Activated CD8-positive, alpha-beta T cell treated with anti-CD3 and anti-CD28 coated beads for 36 hours (primary cell): ENCODE data around the gene CALCOCO2. TPM values are rescaled to one million over a fixed set of nuclear protein-coding genes. Genes with fewer than 3 reads are reported as not detected.
"Not testable (repeated sequence)": the region's sequence is repeated elsewhere in the genome, so short reads cannot be mapped to it uniquely, and the experiment has no call there.

Experiments used
- ATAC-seq: fragments of 200-7000 bp; cut with Tn5 transposase; one replicate; pipeline ENCODE4 v1.10.0; 2021; ENCODE audit warnings: mild to moderate bottlenecking, moderate library complexity
- CTCF ChIA-PET: fragments of 350-600 bp; sonication (Branson Sonifier 250); formaldehyde crosslinking; loops from one replicate; lab custom pipeline; 2021; ENCODE audit warnings: antibody characterized with exemption; lab: Charles Lee
- POLR2A ChIA-PET: fragments of 350-600 bp; sonication (Branson Sonifier 250); formaldehyde crosslinking; loops from one replicate; lab custom pipeline; 2021; ENCODE audit warnings: antibody characterized with exemption; lab: Charles Lee
- DNase-seq: peaks from one replicate; pipeline ENCODE4 v3.0.0-alpha.2; 2020
- H3K27ac Mint-ChIP-seq: one replicate; pipeline ENCODE4 v1.8.0; 2021; ENCODE audit warnings: mild to moderate bottlenecking, mixed read lengths
- H3K27me3 Mint-ChIP-seq: one replicate; pipeline ENCODE4 v1.8.0; 2021; ENCODE audit warnings: mixed read lengths
- H3K36me3 Mint-ChIP-seq: one replicate; pipeline ENCODE4 v1.8.0; 2021; ENCODE audit warnings: low read depth, mixed read lengths
- H3K4me1 Mint-ChIP-seq: one replicate; pipeline ENCODE4 v1.8.0; 2021; ENCODE audit warnings: low read depth, mixed read lengths
- H3K4me3 Mint-ChIP-seq: one replicate; pipeline ENCODE4 v1.8.0; 2021; ENCODE audit warnings: mild to moderate bottlenecking, moderate library complexity, mixed read lengths
- H3K9me3 Mint-ChIP-seq: one replicate; pipeline ENCODE4 v1.8.0; 2021; ENCODE audit warnings: mixed read lengths
- intact Hi-C: fragments of 100-400 bp; cut with micrococcal nuclease; formaldehyde crosslinking; loops from one replicate; pipeline ENCODE4 v1.10.0; 2022
- total RNA-seq, 2 experiments: library from RNA; stranded (reverse); gene quantifications; one replicate each; pipeline ENCODE4 v1.2.3, GENCODE V29; 2021
- TF ChIP-seq, protein P1 (sequence below): fragments of 200-600 bp; IDR thresholded peaks from one replicate; pipeline ENCODE4 v1.8.0; 2022; ENCODE audit warnings: antibody characterized with exemption, mild to moderate bottlenecking

Gene CALCOCO2
- total RNA-seq, 2 experiments from 2014 or later: 69.2 to 73.1 TPM

DNA sequence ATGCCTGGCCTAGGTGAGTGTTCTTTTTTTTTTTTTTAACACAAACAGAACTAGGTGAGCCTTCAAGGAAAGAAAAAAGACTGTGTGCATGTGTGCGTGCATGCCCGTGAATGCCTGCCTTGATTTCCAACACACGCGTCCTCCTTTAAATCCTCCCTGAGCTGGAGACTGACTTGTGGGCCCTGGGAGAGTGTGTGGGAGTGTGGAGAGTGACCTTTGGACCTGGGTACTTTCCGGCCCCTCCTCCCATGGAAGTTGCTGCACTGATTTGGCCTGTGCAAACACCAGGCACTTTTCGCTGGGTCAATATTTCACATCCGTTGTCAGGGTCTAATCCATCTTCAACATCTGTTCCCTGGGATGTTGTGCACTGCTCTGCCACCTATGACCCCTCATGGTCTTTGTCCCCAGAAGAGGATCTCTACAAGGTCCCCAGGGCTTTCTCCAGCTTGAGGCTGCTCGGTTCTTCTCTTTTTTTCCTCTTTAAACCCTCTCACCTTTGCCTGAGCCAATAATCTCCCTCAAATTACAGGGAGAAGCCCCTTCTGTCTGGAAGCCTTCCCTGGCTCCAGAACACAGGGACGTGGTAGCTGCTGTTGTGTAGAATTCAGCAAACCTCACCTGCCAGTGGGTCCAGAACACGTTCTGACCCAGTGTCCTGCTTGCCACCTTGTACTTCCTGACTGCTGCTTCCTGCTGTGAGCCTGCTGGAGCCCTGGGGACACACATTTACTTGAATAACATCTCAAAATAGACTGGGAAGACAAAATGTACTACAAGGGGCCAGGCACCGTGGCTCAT lies 40.9 kb downstream of the CALCOCO2 start:
- ATAC-seq (no peak), DNase-seq (no peak)
- intact Hi-C loops: no loop called here
- Mint-ChIP-seq H3K36me3 (no peaks in the 10 kb centered on the region), H3K9me3 (no peaks in the 10 kb centered on the region), H3K27ac (no peak overlapping the region), H3K4me1 (no peaks in the 10 kb centered on the region), H3K4me3 (no peak overlapping the region), H3K27me3 (no peaks in the 10 kb centered on the region)
- CTCF ChIA-PET: interaction anchor here (1.0 to 1.2 kb wide), 2 partner anchors 58 to 67 kb away, joined by 3 to 9 read pairs; no protein-coding TSS in a partner anchor
- POLR2A ChIA-PET: no interaction called here
- TF ChIP-seq, protein P1, sequence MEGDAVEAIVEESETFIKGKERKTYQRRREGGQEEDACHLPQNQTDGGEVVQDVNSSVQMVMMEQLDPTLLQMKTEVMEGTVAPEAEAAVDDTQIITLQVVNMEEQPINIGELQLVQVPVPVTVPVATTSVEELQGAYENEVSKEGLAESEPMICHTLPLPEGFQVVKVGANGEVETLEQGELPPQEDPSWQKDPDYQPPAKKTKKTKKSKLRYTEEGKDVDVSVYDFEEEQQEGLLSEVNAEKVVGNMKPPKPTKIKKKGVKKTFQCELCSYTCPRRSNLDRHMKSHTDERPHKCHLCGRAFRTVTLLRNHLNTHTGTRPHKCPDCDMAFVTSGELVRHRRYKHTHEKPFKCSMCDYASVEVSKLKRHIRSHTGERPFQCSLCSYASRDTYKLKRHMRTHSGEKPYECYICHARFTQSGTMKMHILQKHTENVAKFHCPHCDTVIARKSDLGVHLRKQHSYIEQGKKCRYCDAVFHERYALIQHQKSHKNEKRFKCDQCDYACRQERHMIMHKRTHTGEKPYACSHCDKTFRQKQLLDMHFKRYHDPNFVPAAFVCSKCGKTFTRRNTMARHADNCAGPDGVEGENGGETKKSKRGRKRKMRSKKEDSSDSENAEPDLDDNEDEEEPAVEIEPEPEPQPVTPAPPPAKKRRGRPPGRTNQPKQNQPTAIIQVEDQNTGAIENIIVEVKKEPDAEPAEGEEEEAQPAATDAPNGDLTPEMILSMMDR: no peak

DNA sequence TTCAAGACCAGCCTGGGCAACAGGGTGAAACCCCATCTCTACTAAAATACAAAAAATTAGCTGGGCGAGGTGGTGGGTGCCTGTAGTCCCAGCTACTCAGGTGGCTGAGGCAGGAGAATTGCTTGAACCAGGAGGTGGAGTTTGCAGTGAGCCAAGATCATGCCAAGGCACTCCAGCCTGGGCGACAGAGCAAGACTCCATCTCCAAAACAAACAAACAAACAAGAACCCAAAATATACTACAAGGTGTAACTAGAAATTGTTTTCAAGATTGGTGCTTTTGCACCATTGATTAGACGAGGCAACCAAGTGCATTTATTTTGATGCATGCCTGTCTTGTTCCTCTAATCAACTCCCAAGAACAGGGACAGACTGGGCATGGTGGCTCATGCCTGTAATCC lies 41.6 kb downstream of the CALCOCO2 start:
- CTCF ChIA-PET: interaction anchor here (0.7 to 1.6 kb wide), 2 partner anchors 9 to 28 kb away, joined by 3 read pairs; no protein-coding TSS in a partner anchor
- H3K4me1 Mint-ChIP-seq, H3K27me3 Mint-ChIP-seq, H3K36me3 Mint-ChIP-seq, POLR2A ChIA-PET, H3K4me3 Mint-ChIP-seq, intact Hi-C loops, DNase-seq, H3K27ac Mint-ChIP-seq, ATAC-seq, H3K9me3 Mint-ChIP-seq: not testable (repeated sequence)

DNA sequence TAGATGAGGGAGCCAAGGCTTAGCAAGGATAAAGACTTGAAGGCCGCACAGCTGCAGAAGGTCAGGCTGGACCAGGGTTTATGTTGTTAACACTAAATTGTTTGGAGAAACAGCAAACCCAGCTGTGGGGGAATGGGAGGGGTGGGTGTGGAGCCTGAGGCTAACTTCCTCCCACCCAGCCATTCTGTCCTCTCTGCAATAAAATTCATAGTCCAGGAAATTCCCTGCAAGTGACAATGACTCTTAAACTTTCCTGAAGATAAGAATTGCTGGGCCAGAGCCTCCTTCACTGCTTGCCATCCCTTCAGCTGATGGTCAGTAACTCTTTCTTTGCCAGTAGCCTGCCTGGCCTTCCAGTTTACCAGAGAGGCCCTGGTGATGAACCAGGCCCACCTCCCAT lies 42.4 kb downstream of the CALCOCO2 start:
- Mint-ChIP-seq H3K9me3 (no peaks in the 10 kb centered on the region), H3K27me3 (peaks cover 3% of the 10 kb centered on the region), H3K4me1 (no peaks in the 10 kb centered on the region), H3K36me3 (no peaks in the 10 kb centered on the region), H3K27ac (no peak overlapping the region), H3K4me3 (no peak overlapping the region)
- intact Hi-C loops: no loop called here
- DNase-seq: no peak
- TF ChIP-seq, protein P1: no peak
- POLR2A ChIA-PET: interaction anchor here (1.5 kb wide), 1 partner anchor 32 kb away, joined by 3 read pairs; no protein-coding TSS in a partner anchor
- CTCF ChIA-PET: interaction anchor here (0.7 to 15.2 kb wide), 6 partner anchors 10 to 195 kb away, joined by 3 to 614 read pairs (median 6); partner anchors contain the start of gene TTLL6
- ATAC-seq: no peak

DNA sequence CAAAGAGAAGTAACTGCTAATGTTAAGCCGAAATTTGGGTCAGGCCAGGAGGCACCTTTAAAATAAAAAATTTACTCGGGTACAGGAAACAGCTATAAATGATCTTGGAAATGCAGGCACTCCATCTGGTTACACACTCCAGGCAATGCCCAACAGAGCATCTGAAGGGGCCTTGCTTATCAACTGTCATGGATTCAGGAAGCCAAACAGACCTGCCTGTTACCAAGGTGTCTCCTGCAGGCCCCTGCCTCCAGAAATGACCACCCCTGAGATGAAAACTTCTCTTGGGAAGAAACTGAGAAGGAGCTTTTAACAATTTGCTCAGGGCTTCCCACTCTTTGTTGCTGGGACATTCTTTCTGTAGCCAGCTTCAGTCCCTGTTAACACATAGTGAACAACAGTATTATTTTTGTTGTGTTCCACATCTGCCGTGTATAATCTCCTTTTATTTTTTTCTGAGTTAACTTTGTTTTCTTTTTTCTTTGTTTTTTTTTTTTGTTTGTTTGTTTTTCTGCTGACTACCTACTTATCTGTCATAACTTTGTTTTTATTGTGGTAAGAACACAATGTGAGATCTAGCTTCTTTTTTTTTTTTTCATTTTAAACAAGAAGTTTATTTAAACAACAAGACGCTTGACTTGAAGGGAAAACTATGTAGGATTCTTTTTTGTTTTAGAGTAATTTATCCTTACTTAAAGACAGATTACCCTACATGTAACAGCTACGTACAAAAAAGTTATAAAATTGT lies 43.0 kb downstream of the CALCOCO2 start:
- no peak overlapping the region for H3K4me3 Mint-ChIP-seq
- TF ChIP-seq, protein P1: no peak
- H3K36me3 Mint-ChIP-seq: no peaks in the 10 kb centered on the region
- ChIA-PET CTCF (interaction anchor here (0.7 to 15.2 kb wide), 6 partner anchors 11 to 195 kb away, joined by 3 to 614 read pairs (median 6); partner anchors contain the start of gene TTLL6), POLR2A (interaction anchor here (1.5 kb wide), 1 partner anchor 33 kb away, joined by 3 read pairs; no protein-coding TSS in a partner anchor)
- DNase-seq: no peak
- H3K9me3 Mint-ChIP-seq: no peaks in the 10 kb centered on the region
- H3K4me1 Mint-ChIP-seq: no peaks in the 10 kb centered on the region
- H3K27ac Mint-ChIP-seq: no peak overlapping the region
- no peak for ATAC-seq
- intact Hi-C loops: no loop called here
- peaks cover 3% of the 10 kb centered on the region for H3K27me3 Mint-ChIP-seq
